Uterus (tissue), 2 donors: Measurements from ENCODE around the gene PDE4D.

Experiments used
- POLR2A ChIP-seq, 2 donors: fragments of 450-650 bp; IDR thresholded peaks; one replicate each; pipeline ENCODE4 v1.6.1; 2016; ENCODE audit warnings: antibody characterized with exemption in 2 of 2, mild to moderate bottlenecking in 1 of 2, moderate library complexity in 1 of 2
- TF ChIP-seq, protein P1 (sequence below), 4 experiments: fragments of 200-600 bp in 2 of 4; fragments of 450-650 bp in 2 of 4; sonication (generic) in 2 of 4; IDR thresholded peaks; one replicate each; pipeline ENCODE4 v1.5.1; 2016 to 2019; ENCODE audit warnings: antibody characterized with exemption in 4 of 4, mild to moderate bottlenecking in 2 of 4, moderate library complexity in 1 of 4

DNA sequence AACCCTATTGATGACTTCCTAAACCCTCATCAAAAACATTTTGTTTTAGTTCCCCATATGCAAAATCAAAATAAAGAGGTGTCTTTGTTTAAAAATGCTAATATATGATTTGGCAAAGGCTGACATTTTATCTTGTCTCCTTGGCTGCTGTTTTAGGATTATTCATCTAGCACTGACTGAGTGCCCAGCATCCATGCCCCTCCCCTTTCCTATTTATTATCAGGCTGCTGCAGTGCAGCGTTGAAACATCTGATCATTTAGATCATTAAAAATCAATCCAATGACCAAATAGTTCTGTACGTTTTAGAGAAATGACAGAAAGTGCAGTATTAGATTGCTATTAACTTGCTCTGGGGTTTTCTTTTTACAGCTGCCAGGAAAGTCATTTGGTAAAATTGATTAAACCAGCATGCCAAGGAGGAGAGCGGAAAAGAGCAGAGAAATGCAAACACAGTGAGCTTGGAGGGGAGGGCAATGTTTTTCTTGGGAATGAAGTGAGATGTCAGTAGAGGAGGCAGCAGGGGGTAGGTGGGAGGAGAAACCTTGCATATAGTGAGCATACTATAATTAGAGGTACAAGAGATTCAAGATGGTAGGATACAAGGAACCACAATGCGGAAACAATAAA lies 286.3 kb downstream of the PDE4D start:
- TF ChIP-seq, protein P1, sequence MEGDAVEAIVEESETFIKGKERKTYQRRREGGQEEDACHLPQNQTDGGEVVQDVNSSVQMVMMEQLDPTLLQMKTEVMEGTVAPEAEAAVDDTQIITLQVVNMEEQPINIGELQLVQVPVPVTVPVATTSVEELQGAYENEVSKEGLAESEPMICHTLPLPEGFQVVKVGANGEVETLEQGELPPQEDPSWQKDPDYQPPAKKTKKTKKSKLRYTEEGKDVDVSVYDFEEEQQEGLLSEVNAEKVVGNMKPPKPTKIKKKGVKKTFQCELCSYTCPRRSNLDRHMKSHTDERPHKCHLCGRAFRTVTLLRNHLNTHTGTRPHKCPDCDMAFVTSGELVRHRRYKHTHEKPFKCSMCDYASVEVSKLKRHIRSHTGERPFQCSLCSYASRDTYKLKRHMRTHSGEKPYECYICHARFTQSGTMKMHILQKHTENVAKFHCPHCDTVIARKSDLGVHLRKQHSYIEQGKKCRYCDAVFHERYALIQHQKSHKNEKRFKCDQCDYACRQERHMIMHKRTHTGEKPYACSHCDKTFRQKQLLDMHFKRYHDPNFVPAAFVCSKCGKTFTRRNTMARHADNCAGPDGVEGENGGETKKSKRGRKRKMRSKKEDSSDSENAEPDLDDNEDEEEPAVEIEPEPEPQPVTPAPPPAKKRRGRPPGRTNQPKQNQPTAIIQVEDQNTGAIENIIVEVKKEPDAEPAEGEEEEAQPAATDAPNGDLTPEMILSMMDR (IDR thresholded peaks at IDR 0.05), result no peak
- no peak for TF ChIP-seq POLR2A (IDR thresholded peaks at IDR 0.05)
